A673 (cell line): ENCODE results near the gene KIRREL3. TPM values are rescaled to one million over a fixed set of nuclear protein-coding genes. Genes with fewer than 3 reads are reported as not detected.

Experiments used
- BruUV-seq: library from RNA; stranded (reverse); fragments of 400-500 nt; replicated peaks from 2 replicates; lab custom pipeline; 2021; lab: Mats Ljungman, UMichigan
- CTCF ChIA-PET: fragments of 300-600 bp; sonication (Branson Sonifier 250); formaldehyde crosslinking; loops from one replicate; lab custom pipeline; 2022; ENCODE audit warnings: antibody characterized with exemption; lab: Charles Lee
- POLR2A ChIA-PET: fragments of 300-600 bp; sonication (Branson Sonifier 250); formaldehyde crosslinking; loops from one replicate; lab custom pipeline; 2022; ENCODE audit warnings: antibody characterized with exemption; ENCODE audit not compliant: low non-redundant PET; lab: Charles Lee
- DNase-seq: peaks from one replicate; pipeline ENCODE4 v3.0.0-alpha.2; 2015; ENCODE audit warnings: low spot score
- H3K27ac ChIP-seq: fragments of 200-600 bp; sonication (generic); 2 replicates; pipeline ENCODE4 v1.5.1; 2016; ENCODE audit warnings: mixed run types, low read depth, mild to moderate bottlenecking, mixed read lengths, antibody characterized with exemption, low read length; ENCODE audit not compliant: poor library complexity, severe bottlenecking
- H3K27me3 ChIP-seq: fragments of 200-600 bp; sonication (generic); replicated peaks from 2 replicates; pipeline ENCODE4 v1.6.1; 2017; ENCODE audit warnings: mixed run types, low read depth, mild to moderate bottlenecking, mixed read lengths, antibody characterized with exemption, low read length; ENCODE audit not compliant: insufficient read depth, poor library complexity
- H3K36me3 ChIP-seq: fragments of 200-600 bp; sonication (generic); 2 replicates; pipeline ENCODE4 v1.6.1; 2016; ENCODE audit warnings: mixed run types, mild to moderate bottlenecking, mixed read lengths, antibody characterized with exemption, low read length; ENCODE audit not compliant: insufficient read depth, poor library complexity, severe bottlenecking
- H3K4me1 ChIP-seq: fragments of 200-600 bp; sonication (generic); 2 replicates; pipeline ENCODE4 v1.6.1; 2017; ENCODE audit warnings: mixed run types, mild to moderate bottlenecking, mixed read lengths, antibody characterized with exemption, low read length; ENCODE audit not compliant: insufficient read depth, poor library complexity, severe bottlenecking
- H3K4me3 ChIP-seq: fragments of 200-600 bp; sonication (generic); 2 replicates; pipeline ENCODE4 v1.5.1; 2016; ENCODE audit warnings: low read depth, mixed run types, mild to moderate bottlenecking, mixed read lengths, low read length; ENCODE audit not compliant: poor library complexity, severe bottlenecking
- H3K9me3 ChIP-seq: fragments of 200-600 bp; sonication (generic); 2 replicates; pipeline ENCODE4 v1.6.1; 2016; ENCODE audit warnings: mixed run types, low read depth, mild to moderate bottlenecking, mixed read lengths, antibody characterized with exemption, low read length; ENCODE audit not compliant: poor library complexity, severe bottlenecking
- CTCF ChIP-seq: fragments of 300-800, 200-600 bp; sonication (generic); conservative IDR thresholded peaks from 2 replicates; pipeline ENCODE4 v1.5.1; 2017; ENCODE audit warnings: low read depth, mild to moderate bottlenecking, antibody characterized with exemption, low read length, moderate library complexity, mixed read lengths
- EZH2 ChIP-seq: fragments of 200-600 bp; sonication (generic); IDR thresholded peaks from 2 replicates; pipeline ENCODE4 v1.6.1; 2017; ENCODE audit warnings: borderline replicate concordance, low read depth, mild to moderate bottlenecking, mixed read lengths, antibody characterized with exemption, low read length; ENCODE audit not compliant: poor library complexity, severe bottlenecking
- intact Hi-C: fragments of 100-400 bp; cut with micrococcal nuclease; formaldehyde crosslinking; loops from one replicate; pipeline ENCODE4 v1.10.0; 2022; ENCODE audit not compliant: unreplicated experiment
- total RNA-seq: library from RNA; stranded (reverse); gene quantifications from 2 replicates; pipeline ENCODE4 v1.2.3, GENCODE V29; 2021

Gene KIRREL3
- total RNA-seq, 1 experiment from 2014 or later = not detected

GRCh38 chr11:126682590-126682989 lies 318.0 kb downstream of the KIRREL3 start:
- Histone ChIP-seq H3K27ac (no peak overlapping the region), H3K36me3 (no peaks in the 10 kb centered on the region), H3K27me3 (peaks cover 24% of the 10 kb centered on the region), H3K9me3 (no peaks in the 10 kb centered on the region), H3K4me3 (no peak overlapping the region), H3K4me1 (peaks cover 8% of the 10 kb centered on the region)
- intact Hi-C loops = no loop called here
- TF ChIP-seq CTCF = no peak
- TF ChIP-seq EZH2 = no peak
- ChIA-PET POLR2A (no interaction called here), CTCF (no interaction called here)
- no peak for DNase-seq
- BruUV-seq = no TSS peak

- peaks cover 24% of the 10 kb centered on the region for H3K27me3 ChIP-seq
- intact Hi-C loops = no loop called here
- ChIA-PET POLR2A (no interaction called here), CTCF (no interaction called here)
- no peaks in the 10 kb centered on the region for H3K9me3 ChIP-seq
- H3K36me3 ChIP-seq = no peaks in the 10 kb centered on the region
- H3K27ac ChIP-seq = no peak overlapping the region
- DNase-seq = no peak
- BruUV-seq = no TSS peak
- no peak for TF ChIP-seq CTCF
- no peak for TF ChIP-seq EZH2
- H3K4me3 ChIP-seq = no peak overlapping the region
- peaks cover 8% of the 10 kb centered on the region for H3K4me1 ChIP-seq
Observed at GRCh38 chr11:126680700-126681099, 319.9 kb downstream of the KIRREL3 start.

- no TSS peak for BruUV-seq
- CTCF ChIA-PET = no interaction called here
- DNase-seq = no peak
Observed at GRCh38 chr11:126680131-126680530, 320.4 kb downstream of the KIRREL3 start.

More at GRCh38 chr11:126680131-126680530, 320.4 kb downstream of the KIRREL3 start:
- intact Hi-C loops = no loop called here
- Histone ChIP-seq H3K4me3 (no peak overlapping the region), H3K27me3 (peaks cover 24% of the 10 kb centered on the region), H3K27ac (no peak overlapping the region), H3K9me3 (no peaks in the 10 kb centered on the region), H3K4me1 (peaks cover 8% of the 10 kb centered on the region), H3K36me3 (no peaks in the 10 kb centered on the region)
- POLR2A ChIA-PET = no interaction called here
- TF ChIP-seq EZH2 (no peak), CTCF (no peak)
